SW480 (cell line): Measurements from ENCODE around the gene DSC3.
"Not testable (repeated sequence)": the region's sequence is repeated elsewhere in the genome, so short reads cannot be mapped to it uniquely, and the experiment has no call there.

ENCODE experiments used
- DNase-seq: peaks from one replicate; pipeline ENCODE4 v3.0.0-alpha.2; 2016; ENCODE audit warnings: low spot score

Gene DSC3

DNA sequence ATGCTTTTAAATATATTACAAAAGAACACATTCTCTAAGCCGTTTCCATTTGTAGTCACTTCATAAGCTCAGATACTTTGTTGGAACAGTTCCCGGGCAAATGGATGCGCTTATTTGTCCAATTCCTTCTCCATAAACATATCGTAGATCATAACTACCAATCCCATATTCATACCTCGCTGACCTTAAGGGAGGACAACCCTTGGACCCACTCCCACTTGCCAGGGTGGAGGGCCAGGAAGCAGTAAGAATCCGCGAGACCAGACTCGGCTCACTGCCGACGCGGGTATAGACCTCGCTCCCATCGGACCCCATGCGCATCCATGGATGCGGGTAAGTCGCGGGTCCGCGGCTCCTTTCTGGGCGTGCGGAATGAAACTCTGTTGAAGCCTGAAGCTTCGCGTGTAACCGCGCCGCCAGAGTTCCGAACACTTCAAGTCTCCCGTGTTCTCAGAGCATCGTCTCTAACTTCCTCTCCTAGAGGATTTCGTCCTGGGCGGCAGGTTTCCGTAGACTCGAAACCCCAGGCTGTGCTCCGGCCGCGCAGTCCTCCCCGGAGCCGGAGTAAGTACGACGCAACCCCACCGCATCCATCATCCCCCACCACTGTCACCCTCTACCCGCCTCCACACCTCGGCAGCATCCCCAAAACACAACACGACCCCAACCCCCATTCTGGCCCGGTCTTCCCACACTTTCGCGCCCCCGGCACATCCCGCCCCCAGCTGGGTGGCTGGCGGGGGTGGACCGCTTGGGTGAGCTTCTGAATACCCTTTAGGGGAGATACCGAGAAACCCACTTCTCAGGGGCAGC, 1.1 kb downstream of the DSC3 start:
- DNase-seq, result no peak

DNA sequence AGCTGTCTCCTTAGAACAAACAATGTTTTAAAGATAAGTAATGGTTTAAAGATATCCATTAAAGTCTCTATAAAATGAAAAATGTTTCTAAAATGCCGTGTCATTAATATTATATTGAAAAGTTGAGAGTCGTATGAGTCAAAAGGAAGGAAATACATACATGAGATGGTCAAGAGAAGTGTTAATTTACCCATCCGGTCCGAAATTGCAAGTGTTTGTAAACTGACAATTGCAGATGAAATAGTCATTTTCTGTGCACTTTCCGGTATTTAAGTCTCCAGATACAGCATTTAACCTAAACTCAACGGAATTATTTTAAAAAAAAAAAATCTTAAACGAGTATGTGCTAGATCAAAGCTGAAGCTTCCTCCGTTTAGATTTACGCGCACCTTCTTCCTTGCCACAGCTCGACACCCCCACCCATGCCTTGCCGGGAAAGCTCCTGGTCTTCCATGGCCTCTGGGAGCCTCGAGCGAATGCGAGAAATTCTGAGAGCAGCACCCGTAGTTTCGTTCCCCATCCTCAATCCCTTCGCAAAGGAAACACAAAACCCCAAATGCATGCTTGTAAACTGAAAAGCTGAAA, 1.8 kb downstream of the DSC3 start:
- DNase-seq, result no peak

- no peak for DNase-seq
Measured at GRCh38 chr18:31039426-31039825, 3.1 kb downstream of the DSC3 start.

GRCh38 chr18:31037686-31038085, 4.9 kb downstream of the DSC3 start:
- DNase-seq, result not testable (repeated sequence)

DNA sequence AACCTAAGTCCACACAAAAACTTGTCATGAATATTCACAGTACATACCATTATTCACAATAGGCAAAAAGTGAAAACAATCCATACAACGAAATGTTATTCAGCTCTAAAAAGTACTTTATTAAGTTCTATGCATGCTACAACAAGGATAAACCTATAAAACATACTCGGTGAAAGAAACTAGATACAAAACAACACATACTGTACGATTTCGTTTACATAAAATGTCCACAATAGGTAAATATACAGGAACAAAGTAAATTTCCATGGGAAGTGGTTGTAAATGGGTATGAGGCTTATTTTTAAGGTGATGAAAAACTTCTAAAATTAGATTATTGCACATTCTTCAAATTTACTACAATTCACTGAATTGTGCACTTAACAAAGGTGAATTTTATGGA, 8.0 kb downstream of the DSC3 start:
- no peak for DNase-seq

DNA sequence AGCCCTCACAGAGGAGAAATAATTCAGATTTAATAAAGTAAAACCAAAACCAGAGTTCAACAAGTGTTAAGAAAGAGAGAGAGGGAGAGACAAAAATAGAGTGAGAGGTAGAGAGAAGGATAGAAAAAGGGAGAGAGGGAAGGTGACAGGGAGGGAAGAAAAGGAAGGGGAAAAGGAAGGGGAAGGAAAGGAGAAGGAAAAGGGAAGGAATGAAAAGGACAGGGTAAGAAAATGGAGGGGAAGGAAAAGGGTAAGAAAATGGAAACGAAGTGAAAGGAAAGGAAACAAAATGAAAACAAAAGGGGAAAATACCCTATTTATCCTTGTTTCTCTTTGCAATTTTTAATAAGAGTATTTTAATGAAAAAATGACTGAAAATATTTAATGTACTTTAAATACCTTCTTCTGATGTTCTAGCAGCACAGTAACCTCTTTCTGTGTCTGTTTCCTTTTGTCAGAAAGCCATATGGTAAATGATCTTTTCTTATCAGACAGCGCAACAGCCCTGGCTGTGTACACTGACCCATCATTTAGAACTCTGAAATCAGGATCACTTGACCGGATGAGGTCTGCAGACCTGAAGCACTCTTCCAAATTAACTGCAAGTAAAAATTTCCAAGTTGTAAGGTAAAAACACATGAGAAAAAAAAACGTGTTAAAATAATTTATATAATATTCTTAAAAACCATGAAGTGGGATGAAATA, 11.8 kb downstream of the DSC3 start:
- DNase-seq, result no peak

- no peak for DNase-seq
Measured at GRCh38 chr18:31015715-31016434, 26.7 kb downstream of the DSC3 start.

DNA sequence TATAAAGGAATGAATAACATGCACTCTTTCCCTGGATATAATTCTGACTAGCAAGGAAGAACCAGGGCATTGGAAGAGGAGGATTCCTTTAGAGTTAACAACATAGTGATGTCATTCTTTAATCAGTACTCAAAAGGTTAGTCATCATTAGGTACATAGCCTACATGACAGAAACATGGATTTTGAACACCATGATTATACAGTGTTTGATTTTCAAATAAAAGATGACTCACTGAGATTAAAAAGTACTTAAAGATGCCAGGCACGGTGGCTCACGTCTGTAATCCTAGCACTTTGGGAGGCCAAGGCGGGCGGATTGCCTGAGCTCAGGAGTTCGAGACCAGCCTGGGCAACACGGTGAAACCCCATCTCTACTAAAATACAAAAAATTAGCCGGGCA, 31.1 kb downstream of the DSC3 start:
- DNase-seq, result peak; percentile 29

DNA sequence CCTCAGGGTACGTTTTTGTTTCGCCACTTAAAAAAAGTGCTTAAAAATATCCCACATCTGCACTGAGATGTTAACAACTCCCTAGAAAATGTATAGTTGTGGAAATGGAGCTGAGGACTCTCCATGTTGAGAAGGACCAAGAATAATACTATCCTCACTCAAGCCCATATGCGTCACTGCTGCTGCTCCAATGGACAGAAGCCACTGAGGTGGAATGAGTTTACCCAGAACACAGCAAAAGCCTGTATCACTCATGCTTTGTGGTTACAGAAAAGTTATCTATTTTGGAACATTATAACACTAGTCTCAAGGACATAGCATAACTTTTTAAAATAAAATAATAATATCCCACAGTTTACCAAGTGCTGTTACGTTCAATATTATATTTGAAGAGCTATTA, 31.9 kb downstream of the DSC3 start:
- DNase-seq, result no peak

DNA sequence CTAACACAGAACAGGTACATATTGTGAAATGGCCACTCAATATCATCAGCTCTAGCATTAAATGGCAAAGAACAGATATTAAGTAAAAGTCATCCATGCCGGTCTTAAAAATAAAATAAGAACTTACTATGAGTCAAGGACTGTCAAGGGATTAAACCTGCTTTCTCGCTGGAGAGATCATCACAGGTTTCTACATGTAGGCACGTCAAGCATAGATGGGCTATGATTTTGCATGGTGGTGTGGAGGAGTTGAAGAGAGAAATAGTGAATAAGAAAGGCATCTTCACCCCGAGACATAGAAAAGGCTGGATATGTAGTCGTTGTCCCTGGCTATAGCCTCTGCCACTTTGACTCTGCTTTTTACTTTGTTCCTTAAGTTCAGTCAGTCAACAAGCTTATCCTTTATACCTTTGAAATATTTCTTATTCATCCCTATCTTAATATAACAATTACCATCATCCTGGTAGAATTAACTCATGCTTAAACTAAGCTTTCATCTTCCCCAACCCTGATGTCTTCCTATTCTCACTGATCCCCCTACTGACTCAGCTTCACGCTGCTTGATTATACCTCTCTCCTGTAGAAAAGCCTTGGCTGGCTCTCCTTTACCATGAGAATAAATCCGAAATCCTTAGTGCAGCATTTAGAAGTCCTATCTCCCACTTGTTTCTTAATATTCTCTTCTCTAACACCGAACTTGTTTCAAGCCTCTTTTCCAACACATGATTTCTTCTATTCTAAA, 42.5 kb downstream of the DSC3 start:
- no peak for DNase-seq

DNA sequence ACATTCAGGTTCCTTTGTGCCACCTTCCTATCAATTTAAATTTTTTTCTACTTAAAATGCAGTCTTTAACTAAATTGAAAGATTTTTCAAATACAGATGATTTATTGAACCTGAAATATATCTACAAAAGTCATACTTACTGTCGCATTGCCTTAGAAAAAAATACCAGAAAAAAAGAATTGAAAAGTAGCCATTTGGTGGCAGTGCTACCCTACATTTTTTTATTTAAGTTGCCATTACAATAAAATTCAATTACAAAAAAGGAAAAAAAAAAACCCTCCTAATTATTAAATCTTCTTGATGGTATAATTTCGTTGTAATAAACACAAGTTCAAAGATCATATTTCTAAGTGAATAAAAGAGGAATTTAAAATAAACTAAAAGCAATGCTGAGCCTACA, 43.4 kb downstream of the DSC3 start:
- DNase-seq, result no peak

- DNase-seq, result no peak
Measured at GRCh38 chr18:30997223-30997622, 45.3 kb downstream of the DSC3 start.

GRCh38 chr18:30992231-30992630, 50.3 kb downstream of the DSC3 start:
- DNase-seq, result no peak

DNA sequence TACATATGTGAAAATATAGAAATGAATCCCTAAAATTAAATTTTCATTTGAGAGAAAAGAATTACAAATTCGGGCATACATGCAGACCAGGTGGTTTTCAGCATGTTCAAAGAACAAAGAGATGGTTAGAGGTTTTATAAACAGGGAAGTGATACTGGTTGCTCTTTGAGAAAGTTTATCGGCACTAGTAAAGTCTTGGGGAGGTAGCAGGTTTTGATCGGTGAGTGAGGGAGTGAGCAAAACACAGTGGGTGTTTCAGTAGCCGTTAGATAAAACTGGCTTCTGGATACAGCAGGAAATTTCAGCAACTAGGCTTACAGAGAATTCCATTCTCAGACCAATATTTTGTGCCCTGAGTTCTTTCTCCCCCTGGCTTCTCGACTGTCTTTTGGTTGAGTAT, 51.1 kb downstream of the DSC3 start:
- DNase-seq, result no peak

DNA sequence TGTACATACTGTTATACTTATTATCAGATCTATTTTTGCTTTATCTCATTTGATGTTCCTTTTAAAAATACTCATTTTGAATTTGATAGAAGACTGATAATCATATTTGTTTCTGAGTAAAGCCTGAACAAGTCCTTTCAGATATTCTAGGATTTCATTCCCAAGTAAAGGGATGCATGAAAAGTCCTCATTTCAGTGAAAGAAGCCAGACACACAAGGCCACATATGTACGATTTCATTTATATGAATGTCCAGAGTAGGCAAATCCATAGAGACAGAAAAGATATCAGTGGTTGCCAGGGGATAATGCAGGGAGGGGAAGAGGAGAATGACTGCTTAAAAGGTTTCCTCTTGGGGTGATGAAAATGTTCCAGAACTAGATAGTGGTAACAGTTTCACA, 53.4 kb downstream of the DSC3 start:
- no peak for DNase-seq

DNA sequence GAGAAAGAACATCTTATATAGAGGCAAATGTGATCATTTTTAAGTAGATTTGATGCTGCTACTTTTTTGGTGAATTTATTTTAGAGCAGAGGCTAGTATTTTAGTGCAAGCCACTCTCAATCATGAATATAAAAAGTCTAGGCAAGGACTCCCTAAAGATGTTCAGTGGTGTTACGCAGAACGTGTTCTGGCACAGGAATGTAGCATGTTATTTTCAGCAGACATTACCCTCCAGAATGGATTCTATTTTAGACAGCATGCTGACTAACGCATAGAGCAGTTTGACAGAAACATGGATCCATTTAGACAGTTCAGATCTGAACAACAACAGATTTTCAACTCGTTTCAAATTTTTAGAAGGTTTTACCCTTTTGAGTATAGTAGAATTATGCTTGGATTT, 54.1 kb downstream of the DSC3 start:
- DNase-seq, result no peak

GRCh38 chr18:30987467-30988241, 54.9 kb downstream of the DSC3 start:
- peak; percentile 36 for DNase-seq

- no peak for DNase-seq
Measured at GRCh38 chr18:30985753-30986152, 56.8 kb downstream of the DSC3 start.

GRCh38 chr18:30982285-30982992, 60.1 kb downstream of the DSC3 start:
- DNase-seq, result no peak

DNA sequence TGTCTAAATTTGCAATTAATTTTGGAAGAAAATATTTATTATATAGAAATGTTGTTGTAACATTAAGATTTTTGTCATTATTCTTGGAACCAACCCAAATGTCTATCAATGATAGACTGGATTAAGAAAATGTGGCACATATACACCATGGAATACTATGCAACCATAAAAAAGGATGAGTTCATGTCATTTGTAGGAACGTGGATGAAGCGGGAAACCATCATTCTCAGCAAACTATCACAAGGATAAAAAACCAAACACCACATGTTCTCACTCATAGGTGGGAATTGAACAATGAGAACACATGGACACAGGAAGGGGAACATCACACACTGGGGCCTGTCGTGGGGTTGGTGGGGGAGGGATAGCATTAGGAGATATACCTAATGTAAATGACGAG, 64.5 kb downstream of the DSC3 start:
- not testable (repeated sequence) for DNase-seq
